H9 (cell line): ENCODE data around the gene RBM19. TPM values are rescaled to one million over a fixed set of nuclear protein-coding genes. Genes with fewer than 3 reads are reported as not detected.

ENCODE experiments used
- DNase-seq: peaks from one replicate; pipeline ENCODE4 v3.0.0-alpha.2; 2017
- H2AFZ ChIP-seq: one replicate; pipeline ENCODE4 v1.6.1; 2013; ENCODE audit warnings: mild to moderate bottlenecking, low read length, control low read depth, moderate library complexity
- H2AK5ac ChIP-seq: 2 replicates; pipeline ENCODE4 v1.6.1; 2013; ENCODE audit warnings: low read length, control low read depth, mixed read lengths; ENCODE audit not compliant: insufficient read length
- H2BK120ac ChIP-seq: one replicate; pipeline ENCODE4 v1.6.1; 2013; ENCODE audit warnings: low read depth, mild to moderate bottlenecking, low read length, control low read depth, inconsistent platforms; ENCODE audit not compliant: poor library complexity, severe bottlenecking
- H2BK12ac ChIP-seq: 2 replicates; pipeline ENCODE4 v1.6.1; 2013; ENCODE audit warnings: low read length, control low read depth, mixed read lengths, low read depth; ENCODE audit not compliant: insufficient read length
- H2BK15ac ChIP-seq: 2 replicates; pipeline ENCODE4 v1.6.1; 2013; ENCODE audit warnings: low read depth, low read length, control low read depth
- H2BK20ac ChIP-seq: one replicate; pipeline ENCODE4 v1.6.1; 2013; ENCODE audit warnings: low read depth, mild to moderate bottlenecking, low read length, control low read depth, inconsistent platforms; ENCODE audit not compliant: poor library complexity, severe bottlenecking
- H2BK5ac ChIP-seq: 2 replicates; pipeline ENCODE4 v1.6.1; 2013; ENCODE audit warnings: low read length, control low read depth, mixed read lengths; ENCODE audit not compliant: insufficient read length
- H3K14ac ChIP-seq: 2 replicates; pipeline ENCODE4 v1.6.1; 2013; ENCODE audit warnings: low read length, control low read depth; ENCODE audit not compliant: insufficient read depth
- H3K18ac ChIP-seq: 2 replicates; pipeline ENCODE4 v1.6.1; 2013; ENCODE audit warnings: low read depth, mild to moderate bottlenecking, mixed read lengths, low read length, control low read depth; ENCODE audit not compliant: insufficient read length
- H3K23ac ChIP-seq: 2 replicates; pipeline ENCODE4 v1.6.1; 2013; ENCODE audit warnings: low read length, control low read depth, mixed read lengths, low read depth; ENCODE audit not compliant: insufficient read length
- H3K23me2 ChIP-seq: 2 replicates; pipeline ENCODE4 v1.6.1; 2013; ENCODE audit warnings: low read depth, mild to moderate bottlenecking, mixed read lengths, low read length, control low read depth; ENCODE audit not compliant: insufficient read length, poor library complexity, severe bottlenecking
- H3K27ac ChIP-seq: 2 replicates; pipeline ENCODE4 v1.5.1; 2013; ENCODE audit warnings: low read length, control low read depth, mixed read lengths, low read depth; ENCODE audit not compliant: insufficient read length
- H3K27me3 ChIP-seq: 2 replicates; pipeline ENCODE4 v1.6.1; 2013; ENCODE audit warnings: low read length, control low read depth, inconsistent platforms; ENCODE audit not compliant: insufficient read depth
- H3K4ac ChIP-seq: 2 replicates; pipeline ENCODE4 v1.6.1; 2013; ENCODE audit warnings: low read depth, mild to moderate bottlenecking, control low read depth, inconsistent platforms, low read length, moderate library complexity
- H3K4me1 ChIP-seq: 2 replicates; pipeline ENCODE4 v1.6.1; 2013; ENCODE audit warnings: low read length, control low read depth, inconsistent platforms; ENCODE audit not compliant: insufficient read depth
- H3K4me2 ChIP-seq: 2 replicates; pipeline ENCODE4 v1.6.1; 2013; ENCODE audit warnings: low read length, control low read depth, mixed read lengths; ENCODE audit not compliant: insufficient read length, insufficient read depth
- H3K56ac ChIP-seq: 2 replicates; pipeline ENCODE4 v1.6.1; 2013; ENCODE audit warnings: low read depth, mild to moderate bottlenecking, mixed read lengths, low read length, control low read depth; ENCODE audit not compliant: insufficient read length
- H3K79me1 ChIP-seq: 2 replicates; pipeline ENCODE4 v1.6.1; 2013; ENCODE audit warnings: low read depth, mild to moderate bottlenecking, moderate library complexity, low read length, control low read depth, inconsistent platforms; ENCODE audit not compliant: insufficient read depth, poor library complexity, severe bottlenecking
- H3K79me2 ChIP-seq: 2 replicates; pipeline ENCODE4 v1.6.1; 2013; ENCODE audit warnings: low read length, control low read depth, inconsistent platforms; ENCODE audit not compliant: insufficient read depth
- H3K9ac ChIP-seq: 2 replicates; pipeline ENCODE4 v1.6.1; 2013; ENCODE audit warnings: low read length, control low read depth, mixed read lengths; ENCODE audit not compliant: insufficient read length; ENCODE audit errors: extremely low read depth
- H3K9me3 ChIP-seq: one replicate; pipeline ENCODE4 v1.6.1; 2013; ENCODE audit warnings: low read depth, low read length, inconsistent platforms; ENCODE audit not compliant: control insufficient read depth
- H3T11ph ChIP-seq: one replicate; pipeline ENCODE4 v1.6.1; 2013; ENCODE audit warnings: mild to moderate bottlenecking, low read length, control low read depth, inconsistent platforms
- H4K20me1 ChIP-seq: one replicate; pipeline ENCODE4 v1.6.1; 2013; ENCODE audit not compliant: control insufficient read depth, insufficient read length, insufficient read depth
- H4K5ac ChIP-seq: 2 replicates; pipeline ENCODE4 v1.6.1; 2013; ENCODE audit warnings: low read depth, mild to moderate bottlenecking, mixed read lengths, low read length, control low read depth; ENCODE audit not compliant: insufficient read length
- H4K8ac ChIP-seq: replicated peaks from 2 replicates; pipeline ENCODE4 v1.6.1; 2013; ENCODE audit warnings: low read length, control low read depth, mixed read lengths, low read depth; ENCODE audit not compliant: insufficient read length
- H4K91ac ChIP-seq: 2 replicates; pipeline ENCODE4 v1.6.1; 2013; ENCODE audit warnings: low read depth, mild to moderate bottlenecking, moderate library complexity, mixed read lengths, low read length, control low read depth; ENCODE audit not compliant: insufficient read length
- H3K27ac Mint-ChIP-seq, 3 experiments: 2 replicates in 2 of 3; 3 replicates in 1 of 3; pipeline ENCODE4 v1.8.0; 2020 to 2021; ENCODE audit warnings: mixed read lengths in 3 of 3, mild to moderate bottlenecking in 1 of 3, moderate library complexity in 1 of 3
- H3K27me3 Mint-ChIP-seq: 2 replicates; pipeline ENCODE4 v1.8.0; 2021; ENCODE audit warnings: low read depth, mild to moderate bottlenecking, moderate library complexity, mixed read lengths
- H3K36me3 Mint-ChIP-seq, 3 experiments: 2 replicates in 2 of 3; 3 replicates in 1 of 3; pipeline ENCODE4 v1.8.0; 2020 to 2021; ENCODE audit warnings: low read depth in 3 of 3, mixed read lengths in 3 of 3; ENCODE audit not compliant: insufficient read depth in 1 of 3
- H3K4me1 Mint-ChIP-seq, 2 experiments: 2 replicates each; pipeline ENCODE4 v1.8.0; 2020; ENCODE audit warnings: mixed read lengths in 2 of 2
- H3K4me3 Mint-ChIP-seq, 2 experiments: 2 replicates in 1 of 2; 3 replicates in 1 of 2; pipeline ENCODE4 v1.8.0; 2020 to 2021; ENCODE audit warnings: mild to moderate bottlenecking in 2 of 2, mixed read lengths in 2 of 2, moderate library complexity in 1 of 2
- H3K9me3 Mint-ChIP-seq, 2 experiments: 2 replicates in 1 of 2; 3 replicates in 1 of 2; pipeline ENCODE4 v1.8.0; 2020; ENCODE audit warnings: mild to moderate bottlenecking in 2 of 2, mixed read lengths in 2 of 2, moderate library complexity in 1 of 2
- WGBS: extraction: QIAGEN DNeasy Blood & Tissue Kit; methylation state at CpG from one replicate; pipeline ENCODE4 v1.1.7; 2013; ENCODE audit warnings: missing lambda C conversion rate, low lambda C conversion rate, mixed read lengths; ENCODE audit not compliant: insufficient read length; ENCODE audit errors: extremely low coverage; 5-methylcytosine and 5-hydroxymethylcytosine counted together
- total RNA-seq: library from RNA; stranded (reverse); gene quantifications from 2 replicates; pipeline ENCODE4 v1.2.1, GENCODE V29; 2021
- TF ChIP-seq, protein P1 (sequence below): fragments of 200-600 bp; sonication (generic); conservative IDR thresholded peaks from 3 replicates; pipeline ENCODE4 v1.8.0; 2021; ENCODE audit warnings: antibody characterized with exemption, mild to moderate bottlenecking

RBM19 gene
- total RNA-seq, 1 experiment from 2014 or later, result 32.2 TPM

DNA sequence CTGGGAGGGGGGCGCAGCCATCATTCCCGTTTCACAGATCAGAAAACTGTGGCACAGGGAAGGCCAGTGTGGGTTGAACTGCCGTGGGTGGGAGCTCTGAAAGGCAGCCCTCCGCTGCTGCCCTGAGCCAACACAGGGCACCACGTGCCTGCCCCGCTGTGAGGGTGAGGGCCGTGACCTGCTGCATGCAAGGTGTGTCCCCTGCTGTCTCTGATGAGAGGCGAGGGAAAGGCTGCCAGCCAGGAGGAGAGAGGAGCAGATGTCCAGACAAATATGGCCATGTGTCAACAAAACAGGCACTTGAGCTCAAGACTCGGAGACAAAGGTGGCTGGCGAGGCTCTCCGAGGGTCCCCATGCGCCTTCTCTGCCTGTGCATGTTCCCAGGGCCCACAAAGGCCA lies 108.8 kb downstream of the RBM19 start:
- H4K5ac ChIP-seq, result no peak overlapping the region
- TF ChIP-seq, protein P1, sequence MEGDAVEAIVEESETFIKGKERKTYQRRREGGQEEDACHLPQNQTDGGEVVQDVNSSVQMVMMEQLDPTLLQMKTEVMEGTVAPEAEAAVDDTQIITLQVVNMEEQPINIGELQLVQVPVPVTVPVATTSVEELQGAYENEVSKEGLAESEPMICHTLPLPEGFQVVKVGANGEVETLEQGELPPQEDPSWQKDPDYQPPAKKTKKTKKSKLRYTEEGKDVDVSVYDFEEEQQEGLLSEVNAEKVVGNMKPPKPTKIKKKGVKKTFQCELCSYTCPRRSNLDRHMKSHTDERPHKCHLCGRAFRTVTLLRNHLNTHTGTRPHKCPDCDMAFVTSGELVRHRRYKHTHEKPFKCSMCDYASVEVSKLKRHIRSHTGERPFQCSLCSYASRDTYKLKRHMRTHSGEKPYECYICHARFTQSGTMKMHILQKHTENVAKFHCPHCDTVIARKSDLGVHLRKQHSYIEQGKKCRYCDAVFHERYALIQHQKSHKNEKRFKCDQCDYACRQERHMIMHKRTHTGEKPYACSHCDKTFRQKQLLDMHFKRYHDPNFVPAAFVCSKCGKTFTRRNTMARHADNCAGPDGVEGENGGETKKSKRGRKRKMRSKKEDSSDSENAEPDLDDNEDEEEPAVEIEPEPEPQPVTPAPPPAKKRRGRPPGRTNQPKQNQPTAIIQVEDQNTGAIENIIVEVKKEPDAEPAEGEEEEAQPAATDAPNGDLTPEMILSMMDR, result no peak
- no peak overlapping the region for H3K27ac ChIP-seq
- H3K23me2 ChIP-seq, result no peaks in the 10 kb centered on the region
- no peak overlapping the region for H2BK15ac ChIP-seq
- no peak overlapping the region for H2AFZ ChIP-seq
- no peak overlapping the region for H3K4me2 ChIP-seq
- H2BK120ac ChIP-seq, result no peak overlapping the region
- H2AK5ac ChIP-seq, result no peak overlapping the region
- Mint-ChIP-seq H3K9me3 (no peaks in the 10 kb centered on the region), H3K4me3 (no peak overlapping the region), H3K27me3 (no peaks in the 10 kb centered on the region), H3K27ac (no peak overlapping the region), H3K4me1 (peaks cover 27 to 56% of the 10 kb centered on the region in 2 experiments), H3K36me3 (peaks cover 4 to 18% (median 4%) of the 10 kb centered on the region in 3 experiments; a peak in 5 of 7 replicates)
- no peaks in the 10 kb centered on the region for H3K79me2 ChIP-seq
- no peak overlapping the region for H3K14ac ChIP-seq
- no peak overlapping the region for H4K8ac ChIP-seq
- no peak overlapping the region for H3K18ac ChIP-seq
- H2BK12ac ChIP-seq, result no peak overlapping the region
- H3T11ph ChIP-seq, result no peak overlapping the region
- no peaks in the 10 kb centered on the region for H4K20me1 ChIP-seq
- H3K9ac ChIP-seq, result no peak overlapping the region
- H3K23ac ChIP-seq, result no peak overlapping the region
- no CpG with 5 or more reads among the region's 12 CpGs for WGBS
- H4K91ac ChIP-seq, result no peak overlapping the region
- no peak overlapping the region for H3K4ac ChIP-seq
- H2BK5ac ChIP-seq, result no peak overlapping the region
- no peaks in the 10 kb centered on the region for H3K27me3 ChIP-seq
- peaks cover 4% of the 10 kb centered on the region; the same call in 1 of the 2 replicates for H3K4me1 ChIP-seq
- no peaks in the 10 kb centered on the region for H3K79me1 ChIP-seq
- no peak for DNase-seq
- no peak overlapping the region for H3K56ac ChIP-seq
- H3K9me3 ChIP-seq, result no peaks in the 10 kb centered on the region
- H2BK20ac ChIP-seq, result no peak overlapping the region
